Measurements from ENCODE around the gene CCDC158. TPM values are rescaled to one million over a fixed set of nuclear protein-coding genes. Genes with fewer than 3 reads are reported as not detected.

CCDC158 gene
- total RNA-seq, 4 donors from 2014 or later, result 0.19 TPM; not detected in 3

GRCh38 chr4:76308548-76308947 lies 112.4 kb downstream of the CCDC158 start:
- no peak overlapping the region for H3K27ac ChIP-seq
- H3K27me3 ChIP-seq, result no peaks in the 10 kb centered on the region
- intact Hi-C loops (cut with DNase I), result loop anchor here (10.0 kb wide), 1 partner anchor 124 kb away; no protein-coding TSS in a partner anchor
- 75 to 88% methylated on average over 3 to 4 of the region's 6 CpGs for WGBS, 2 donors
- no peak for DNase-seq
- no peak for TF ChIP-seq CTCF (IDR thresholded peaks at IDR 0.05)
- TF ChIP-seq POLR2A (IDR thresholded peaks at IDR 0.05), result no peak
- H3K36me3 ChIP-seq, result peaks cover 0 to 19% (median 0%) of the 10 kb centered on the region in 3 donors
- H3K4me1 ChIP-seq, result peaks cover 0 to 37% (median 12%) of the 10 kb centered on the region in 3 donors
- H3K9me3 ChIP-seq, result no peaks in the 10 kb centered on the region
- no peak overlapping the region for H3K4me3 ChIP-seq

GRCh38 chr4:76307660-76308014 lies 113.3 kb downstream of the CCDC158 start:
- no peaks in the 10 kb centered on the region for H3K9me3 ChIP-seq
- peaks cover 0 to 37% (median 12%) of the 10 kb centered on the region in 3 donors for H3K4me1 ChIP-seq
- no peak for TF ChIP-seq CTCF (IDR thresholded peaks at IDR 0.05)
- no peak for TF ChIP-seq POLR2A (IDR thresholded peaks at IDR 0.05)
- H3K27me3 ChIP-seq, result no peaks in the 10 kb centered on the region
- no peak for DNase-seq
- H3K36me3 ChIP-seq, result peaks cover 0 to 19% (median 0%) of the 10 kb centered on the region in 3 donors
- 21 to 55% methylated on average over 2 to 4 of the region's 4 CpGs for WGBS, 2 donors
- peak overlapping the region in 3 of 4 donors; percentile 79 to 93 (median 88) for H3K27ac ChIP-seq
- H3K4me3 ChIP-seq, result peak overlapping the region in 3 of 4 donors; percentile 80 to 96 (median 84)
- intact Hi-C loops (cut with DNase I), result loop anchor here (10.0 kb wide), 1 partner anchor 123 kb away; no protein-coding TSS in a partner anchor

DNA sequence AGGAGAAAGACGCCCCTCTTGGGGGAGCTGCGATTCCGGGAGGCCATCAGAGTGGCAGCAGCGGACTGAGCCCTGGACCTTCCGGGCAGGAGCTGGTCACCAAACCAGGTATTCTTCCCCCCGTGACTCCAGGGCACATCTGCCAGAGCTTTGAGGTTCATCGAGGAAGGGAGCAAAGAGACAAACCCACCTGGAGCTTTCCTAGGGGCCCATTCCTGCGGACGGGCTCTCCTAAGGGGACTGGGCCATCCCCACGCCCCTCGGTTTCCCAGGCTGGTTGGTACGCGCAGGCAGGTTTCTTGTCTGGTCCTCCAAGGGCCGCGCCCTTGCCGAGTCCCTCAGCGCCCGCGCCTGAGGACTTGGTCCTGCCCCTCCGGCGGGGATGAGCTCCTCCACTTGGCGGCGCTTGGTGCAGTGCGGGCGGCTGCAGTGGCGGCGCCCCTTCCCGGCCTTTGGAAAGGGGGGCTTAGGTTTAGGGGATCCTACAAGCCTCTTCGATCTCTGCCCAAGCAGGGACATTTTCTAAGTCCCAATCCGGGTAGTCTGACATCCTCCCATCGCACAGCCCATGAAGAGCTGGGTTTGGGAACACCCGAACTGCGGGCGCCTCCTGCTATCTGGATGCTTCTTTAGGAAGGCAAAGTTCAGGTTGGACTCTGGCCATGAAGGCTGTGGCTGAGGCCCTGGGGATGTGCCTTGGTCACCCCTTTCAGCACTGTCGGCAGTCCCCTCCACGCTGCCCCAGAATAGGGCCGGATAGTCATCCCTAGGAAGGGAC lies 113.9 kb downstream of the CCDC158 start:
- H3K27ac ChIP-seq, result peak overlapping the region; percentile 79 to 93 (median 84)
- no peak for DNase-seq
- peak overlapping the region; percentile 80 to 96 (median 84) for H3K4me3 ChIP-seq
- intact Hi-C loops (cut with DNase I), result loop anchor here (10.0 kb wide), 1 partner anchor 122 kb away; no protein-coding TSS in a partner anchor
- H3K9me3 ChIP-seq, result no peaks in the 10 kb centered on the region
- peak in 5 of 6 experiments; percentile 8 to 30 (median 13) for TF ChIP-seq CTCF (IDR thresholded peaks at IDR 0.05)
- TF ChIP-seq POLR2A (IDR thresholded peaks at IDR 0.05), result no peak
- H3K27me3 ChIP-seq, result no peaks in the 10 kb centered on the region
- H3K36me3 ChIP-seq, result peaks cover 0 to 19% (median 0%) of the 10 kb centered on the region in 3 donors
- WGBS, 2 donors, result 0 to 9% methylated on average over 8 to 15 of the region's 37 CpGs
- peaks cover 0 to 37% (median 12%) of the 10 kb centered on the region in 3 donors for H3K4me1 ChIP-seq

DNA sequence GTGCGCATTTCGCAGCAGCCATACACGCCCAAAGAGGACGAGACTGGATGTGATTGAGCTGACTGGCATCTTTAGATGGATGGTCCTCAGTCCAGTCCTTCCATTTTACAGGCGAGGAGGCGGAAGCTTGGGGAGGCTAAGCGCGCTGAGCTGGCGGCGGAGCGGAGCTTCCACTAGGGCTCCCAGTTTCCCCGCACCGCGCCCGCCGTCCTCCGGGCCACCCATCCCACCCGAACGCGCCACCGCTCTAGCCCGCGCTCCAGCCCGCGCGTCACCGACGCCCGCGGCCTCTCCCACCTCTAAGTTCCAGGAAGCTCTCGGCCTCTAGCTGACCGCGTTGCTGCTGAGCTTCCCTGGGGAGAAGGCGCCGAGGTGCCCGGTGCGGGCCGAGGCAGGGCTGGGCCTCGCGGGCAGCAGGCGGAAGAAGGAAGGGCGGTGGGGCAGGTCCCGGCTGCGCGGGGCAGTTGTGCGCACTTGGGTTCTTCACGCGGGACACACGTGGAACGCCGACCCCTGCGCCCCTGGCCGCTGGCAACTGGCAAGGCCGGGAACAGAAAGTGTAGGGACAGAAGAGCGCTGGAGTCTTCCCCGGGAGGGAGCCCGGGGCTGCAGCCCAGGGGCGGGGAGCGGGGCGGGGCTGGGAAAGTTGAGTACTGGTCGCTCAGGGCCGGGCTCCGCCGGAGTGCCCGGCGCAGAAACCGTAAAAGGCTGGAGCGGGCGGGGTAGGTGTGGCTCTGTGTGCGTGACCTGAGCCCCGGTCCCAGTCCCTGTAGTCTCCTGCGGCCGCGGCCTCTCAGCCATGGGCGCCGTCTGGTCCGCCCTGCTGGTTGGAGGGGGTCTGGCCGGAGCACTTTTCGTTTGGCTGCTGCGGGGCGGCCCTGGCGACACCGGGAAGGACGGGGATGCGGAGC lies 114.7 kb downstream of the CCDC158 start, which contains the start of gene STBD1:
TSS of gene STBD1 (plus strand) at position 763 of the 911 bp plus-strand sequence. CDS start at position 800, 37 bp downstream.
- peaks cover 0 to 19% (median 0%) of the 10 kb centered on the region in 3 donors for H3K36me3 ChIP-seq
- H3K4me1 ChIP-seq, result peaks cover 0 to 44% (median 18%) of the 10 kb centered on the region in 3 donors
- WGBS, 2 donors, result 3 to 8% methylated on average over 5 of the region's 85 CpGs
- H3K4me3 ChIP-seq, result peak within 1 kb of the TSS; percentile 80 to 96 (median 84)
- H3K27me3 ChIP-seq, result no peaks in the 10 kb centered on the region
- TF ChIP-seq POLR2A (IDR thresholded peaks at IDR 0.05), result peak in 2 of 4 donors; percentile 15 to 33
- TF ChIP-seq CTCF (IDR thresholded peaks at IDR 0.05), result no peak
- intact Hi-C loops (cut with DNase I), result loop anchor here (10.0 kb wide), 1 partner anchor 121 kb away; no protein-coding TSS in a partner anchor
- no peak for DNase-seq
- H3K27ac ChIP-seq, result peak within 1 kb of the TSS; percentile 79 to 93 (median 84)
- no peaks in the 10 kb centered on the region for H3K9me3 ChIP-seq
